Astrocyte of the spinal cord (primary cell): ENCODE data around the gene MBNL3.

Experiments
- DNase-seq: peaks from one replicate; pipeline ENCODE4 v3.0.0; 2011; ENCODE audit warnings: low read depth, low spot score
- H3K4me3 ChIP-seq: 2 replicates; pipeline ENCODE4 v1.5.1; 2011; ENCODE audit warnings: low read depth, mild to moderate bottlenecking, low read length, moderate library complexity
- CTCF ChIP-seq: IDR thresholded peaks from 2 replicates; pipeline ENCODE4 v1.5.1; 2012; ENCODE audit warnings: low read depth, mild to moderate bottlenecking, low read length, inconsistent platforms
- in situ Hi-C: cut with HindIII; loops from 2 replicates; pipeline ENCODE4 v1.10.0; 2017; ENCODE audit warnings: low sequenced_read_pairs

Gene MBNL3

GRCh38 chrX:132413459-132413858, 75.4 kb downstream of the MBNL3 start:
- no peak for TF ChIP-seq CTCF
- in situ Hi-C loops, result no loop called here
- H3K4me3 ChIP-seq, result no peak overlapping the region
- no peak for DNase-seq

- no peak for TF ChIP-seq CTCF
- no peak overlapping the region for H3K4me3 ChIP-seq
- in situ Hi-C loops, result no loop called here
- peak; percentile 39 for DNase-seq
These were observed 76.6 kb downstream of the MBNL3 start for GRCh38 chrX:132412208-132412607.

- in situ Hi-C loops, result no loop called here
- no peak for DNase-seq
- no peak overlapping the region for H3K4me3 ChIP-seq
- TF ChIP-seq CTCF, result no peak
These were observed 77.4 kb downstream of the MBNL3 start for GRCh38 chrX:132411310-132411977.

- DNase-seq, result no peak
- in situ Hi-C loops, result no loop called here
- H3K4me3 ChIP-seq, result no peak overlapping the region
- TF ChIP-seq CTCF, result no peak
These were observed 78.9 kb downstream of the MBNL3 start for GRCh38 chrX:132409780-132410556.

GRCh38 chrX:132407691-132408090, 81.1 kb downstream of the MBNL3 start:
- no peak overlapping the region for H3K4me3 ChIP-seq
- in situ Hi-C loops, result no loop called here
- no peak for TF ChIP-seq CTCF
- DNase-seq, result no peak

- in situ Hi-C loops, result no loop called here
- no peak for TF ChIP-seq CTCF
- H3K4me3 ChIP-seq, result no peak overlapping the region
- DNase-seq, result no peak
These were observed 82.7 kb downstream of the MBNL3 start for GRCh38 chrX:132406106-132406505.
